Glomerular visceral epithelial cell (primary cell): ENCODE measurements around the gene FAM216A.
"Not testable (repeated sequence)": the region's sequence is repeated elsewhere in the genome, so short reads cannot be mapped to it uniquely, and the experiment has no call there.

Source experiments
- DNase-seq: peaks from one replicate; pipeline ENCODE4 v3.0.0-alpha.2; 2016; ENCODE audit errors: extremely low spot score

FAM216A gene

GRCh38 chr12:110498984-110499706 lies 30.5 kb downstream of the FAM216A start:
- peak; percentile 9 for DNase-seq

GRCh38 chr12:110501399-110501751 lies 32.7 kb downstream of the FAM216A start:
- DNase-seq, result peak; percentile 72

- DNase-seq, result peak; percentile 97
These were observed 33.4 kb downstream of the FAM216A start, which contains the start of the genes RAD9B and VPS29 for GRCh38 chr12:110501752-110502738. Gene RAD9B (plus strand): TSS chr12:110502331. CDS start chr12:110502338, 7 bp downstream. Gene VPS29 (minus strand): TSS chr12:110502111. CDS start chr12:110502051, 60 bp downstream.

GRCh38 chr12:110503432-110503831 lies 34.8 kb downstream of the FAM216A start:
- no peak for DNase-seq

- no peak for DNase-seq
These were observed 36.7 kb downstream of the FAM216A start for GRCh38 chr12:110505332-110505731.

GRCh38 chr12:110508071-110508586 lies 39.5 kb downstream of the FAM216A start:
- no peak for DNase-seq

- DNase-seq, result no peak
These were observed 45.2 kb downstream of the FAM216A start for GRCh38 chr12:110513842-110514241.

- DNase-seq, result no peak
These were observed 45.7 kb downstream of the FAM216A start for GRCh38 chr12:110514363-110514762.

- no peak for DNase-seq
These were observed 48.4 kb downstream of the FAM216A start for GRCh38 chr12:110516995-110517394.

- not testable (repeated sequence) for DNase-seq
These were observed 49.4 kb downstream of the FAM216A start for GRCh38 chr12:110518014-110518413.

- not testable (repeated sequence) for DNase-seq
These were observed 52.4 kb downstream of the FAM216A start for GRCh38 chr12:110520876-110521712.

GRCh38 chr12:110528277-110528839 lies 59.7 kb downstream of the FAM216A start:
- no peak for DNase-seq

GRCh38 chr12:110530511-110530910 lies 61.9 kb downstream of the FAM216A start:
- no peak for DNase-seq

GRCh38 chr12:110531741-110532333 lies 63.2 kb downstream of the FAM216A start:
- DNase-seq, result peak; percentile 48

GRCh38 chr12:110532644-110533043 lies 64.0 kb downstream of the FAM216A start:
- no peak for DNase-seq

- DNase-seq, result no peak
These were observed 65.0 kb downstream of the FAM216A start for GRCh38 chr12:110533607-110534006.

GRCh38 chr12:110534811-110535210 lies 66.2 kb downstream of the FAM216A start:
- DNase-seq, result no peak

GRCh38 chr12:110536834-110537604 lies 68.4 kb downstream of the FAM216A start:
- DNase-seq, result no peak

- DNase-seq, result peak; percentile 94
These were observed 69.2 kb downstream of the FAM216A start for GRCh38 chr12:110537605-110538409.
